Vagina (tissue), 2 donors: ENCODE data around the gene C19orf67.
"Not testable (repeated sequence)": the region's sequence is repeated elsewhere in the genome, so short reads cannot be mapped to it uniquely, and the experiment has no call there.

ENCODE experiments used
- POLR2A ChIP-seq, 2 donors: fragments of 450-650 bp; IDR thresholded peaks; one replicate each; pipeline ENCODE4 v1.6.1; 2017; ENCODE audit warnings: antibody characterized with exemption in 2 of 2, mild to moderate bottlenecking in 2 of 2, moderate library complexity in 2 of 2
- POLR2AphosphoS5 ChIP-seq, 2 donors: sonication (generic); formaldehyde crosslinking; IDR thresholded peaks; one replicate each; pipeline ENCODE4 v1.9.0; 2017; ENCODE audit warnings: antibody characterized with exemption in 2 of 2, mild to moderate bottlenecking in 2 of 2, low read depth in 1 of 2; ENCODE audit not compliant: insufficient read depth in 1 of 2
- TF ChIP-seq, protein P1 (sequence below), 3 experiments: fragments of 450-650 bp in 2 of 3; fragments of 200-600 bp in 1 of 3; sonication (generic) in 1 of 3; IDR thresholded peaks; one replicate each; pipeline ENCODE4 v1.5.1; 2017 to 2019; ENCODE audit warnings: antibody characterized with exemption in 3 of 3, mild to moderate bottlenecking in 2 of 3, moderate library complexity in 2 of 3

DNA sequence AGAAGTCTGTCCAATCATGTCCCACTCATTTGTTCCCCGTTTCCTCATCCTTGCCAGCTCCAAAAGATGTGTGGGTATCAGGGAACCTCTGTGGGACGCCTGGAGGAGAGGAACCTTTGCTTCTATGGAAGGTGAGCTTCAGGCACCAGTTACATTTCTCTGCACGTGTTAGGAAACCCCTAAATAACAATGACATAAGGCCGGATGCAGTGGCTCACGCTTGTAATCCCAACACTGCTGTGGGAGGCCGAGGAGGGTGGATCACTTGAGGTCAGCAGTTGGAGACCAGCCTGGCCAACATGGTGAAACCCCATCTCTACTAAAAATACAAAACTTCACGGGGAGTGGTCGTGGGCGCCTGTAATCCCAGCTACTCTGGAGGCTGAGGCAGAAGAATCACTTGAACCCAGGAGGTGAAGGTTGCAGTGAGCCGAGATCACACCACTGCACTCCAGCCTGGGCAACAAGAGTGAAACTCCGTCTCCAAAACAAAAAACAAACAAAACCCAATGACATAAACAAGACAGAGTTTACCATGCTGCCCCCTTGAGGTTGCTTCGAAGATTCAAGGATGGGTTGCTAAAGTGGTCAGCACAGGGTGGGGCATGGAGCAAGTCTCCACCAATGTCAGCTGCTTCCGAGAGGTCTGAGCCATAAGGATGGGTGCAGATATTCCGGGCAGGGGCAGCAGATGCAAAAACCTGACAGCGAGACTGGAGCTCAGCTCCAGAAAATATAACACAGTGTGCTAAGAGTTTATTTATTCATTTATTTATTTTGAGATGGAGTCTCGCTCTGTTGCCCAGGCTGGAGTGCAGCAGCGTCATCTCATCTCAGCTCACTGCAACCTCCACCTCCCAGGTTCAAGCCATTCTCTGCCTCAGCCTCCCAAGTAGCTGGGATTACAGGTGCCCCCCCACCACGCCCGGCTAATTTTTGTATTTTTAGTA, 42.6 kb downstream of the C19orf67 start:
- TF ChIP-seq, protein P1, sequence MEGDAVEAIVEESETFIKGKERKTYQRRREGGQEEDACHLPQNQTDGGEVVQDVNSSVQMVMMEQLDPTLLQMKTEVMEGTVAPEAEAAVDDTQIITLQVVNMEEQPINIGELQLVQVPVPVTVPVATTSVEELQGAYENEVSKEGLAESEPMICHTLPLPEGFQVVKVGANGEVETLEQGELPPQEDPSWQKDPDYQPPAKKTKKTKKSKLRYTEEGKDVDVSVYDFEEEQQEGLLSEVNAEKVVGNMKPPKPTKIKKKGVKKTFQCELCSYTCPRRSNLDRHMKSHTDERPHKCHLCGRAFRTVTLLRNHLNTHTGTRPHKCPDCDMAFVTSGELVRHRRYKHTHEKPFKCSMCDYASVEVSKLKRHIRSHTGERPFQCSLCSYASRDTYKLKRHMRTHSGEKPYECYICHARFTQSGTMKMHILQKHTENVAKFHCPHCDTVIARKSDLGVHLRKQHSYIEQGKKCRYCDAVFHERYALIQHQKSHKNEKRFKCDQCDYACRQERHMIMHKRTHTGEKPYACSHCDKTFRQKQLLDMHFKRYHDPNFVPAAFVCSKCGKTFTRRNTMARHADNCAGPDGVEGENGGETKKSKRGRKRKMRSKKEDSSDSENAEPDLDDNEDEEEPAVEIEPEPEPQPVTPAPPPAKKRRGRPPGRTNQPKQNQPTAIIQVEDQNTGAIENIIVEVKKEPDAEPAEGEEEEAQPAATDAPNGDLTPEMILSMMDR (IDR thresholded peaks at IDR 0.05) = peak in 1 of 3 experiments; percentile 3
- not testable (repeated sequence) for TF ChIP-seq POLR2A (IDR thresholded peaks at IDR 0.05); POLR2AphosphoS5 (IDR thresholded peaks at IDR 0.05; ENCODE audit: insufficient read depth in 1 of 2, low read depth in 1 of 2)
